H1 (cell line): Measurements from ENCODE around the gene RYR3. TPM values are rescaled to one million over a fixed set of nuclear protein-coding genes. Genes with fewer than 3 reads are reported as not detected.

Source experiments
- CTCF ChIA-PET: fragments of 300-600 bp; sonication (Branson Sonifier 250); formaldehyde crosslinking; loops from one replicate; lab custom pipeline; 2021; ENCODE audit not compliant: partially characterized antibody; lab: Charles Lee
- POLR2A ChIA-PET: fragments of 300-600 bp; sonication (Branson Sonifier 250); formaldehyde crosslinking; loops from one replicate; lab custom pipeline; 2021; ENCODE audit warnings: inconsistent platforms; ENCODE audit not compliant: partially characterized antibody; lab: Charles Lee
- DNase-seq, 2 experiments: peaks; one replicate each; pipeline versions ENCODE4 v3.0.0 to v3.0.0-alpha.2; 2010 to 2022; ENCODE audit warnings: low spot score in 2 of 2, low read depth in 1 of 2, mixed read lengths in 1 of 2
- FAIRE-seq: peaks from 2 replicates; lab custom pipeline; 2011; peaks lifted over from hg19 to GRCh38; lab: Jason Lieb, UNC
- H2AFZ ChIP-seq: 2 replicates; pipeline ENCODE4 v1.8.1; 2012; ENCODE audit warnings: low read length, inconsistent platforms
- H2AK5ac ChIP-seq: 2 replicates; pipeline ENCODE4 v1.6.1; 2013; ENCODE audit warnings: low read depth, low read length
- H2BK120ac ChIP-seq: replicated peaks from 2 replicates; pipeline ENCODE3; 2013; ENCODE audit warnings: low read depth, low read length, inconsistent platforms
- H2BK12ac ChIP-seq: 2 replicates; pipeline ENCODE4 v1.6.1; 2013; ENCODE audit warnings: low read depth, low read length
- H2BK15ac ChIP-seq: 2 replicates; pipeline ENCODE4 v1.6.1; 2013; ENCODE audit warnings: low read length
- H2BK20ac ChIP-seq: 2 replicates; pipeline ENCODE4 v1.6.1; 2013; ENCODE audit warnings: low read length
- H2BK5ac ChIP-seq: 2 replicates; pipeline ENCODE4 v1.6.1; 2013; ENCODE audit warnings: low read depth, low read length
- H3K14ac ChIP-seq: 2 replicates; pipeline ENCODE4 v1.6.1; 2013; ENCODE audit warnings: inconsistent platforms; ENCODE audit not compliant: insufficient read length
- H3K18ac ChIP-seq: 2 replicates; pipeline ENCODE4 v1.6.1; 2013; ENCODE audit warnings: low read length; ENCODE audit errors: extremely low read depth
- H3K23ac ChIP-seq: 2 replicates; pipeline ENCODE4 v1.6.1; 2013; ENCODE audit warnings: inconsistent platforms; ENCODE audit not compliant: insufficient read length
- H3K23me2 ChIP-seq: 2 replicates; pipeline ENCODE4 v1.6.1; 2013; ENCODE audit warnings: low read depth, low read length
- H3K27ac ChIP-seq: 2 replicates; pipeline ENCODE4 v1.6.1; 2011; ENCODE audit warnings: low read depth, low read length, inconsistent platforms
- H3K27me3 ChIP-seq, 4 experiments: replicated peaks in 1 of 4; 1 replicate in 1 of 4; 2 replicates in 3 of 4; pipeline versions ENCODE4 v1.6.1 to v1.8.1; 2011 to 2013; ENCODE audit warnings: low read length in 3 of 4, mild to moderate bottlenecking in 3 of 4, inconsistent platforms in 2 of 4, mixed read lengths in 2 of 4, moderate library complexity in 1 of 4; ENCODE audit not compliant: control insufficient read depth in 3 of 4, insufficient read depth in 3 of 4; ENCODE audit errors: extremely low read depth in 1 of 4
- H3K36me3 ChIP-seq, 4 experiments: 2 replicates each; pipeline versions ENCODE4 v1.6.1 to v1.8.1; 2011 to 2013; ENCODE audit warnings: mild to moderate bottlenecking in 4 of 4, low read length in 3 of 4, moderate library complexity in 2 of 4, control low read depth in 1 of 4, inconsistent platforms in 1 of 4; ENCODE audit not compliant: insufficient read depth in 4 of 4, control insufficient read depth in 2 of 4
- H3K4ac ChIP-seq: replicated peaks from 2 replicates; pipeline ENCODE3; 2013; ENCODE audit warnings: low read length, low read depth, mixed read lengths, inconsistent platforms; ENCODE audit not compliant: insufficient read length
- H3K4me1 ChIP-seq, 4 experiments: replicated peaks in 1 of 4; 1 replicate in 1 of 4; 2 replicates in 3 of 4; pipeline versions ENCODE4 v1.6.1 to v1.8.1; 2011 to 2013; ENCODE audit warnings: low read length in 3 of 4, inconsistent platforms in 2 of 4, mixed read lengths in 1 of 4; ENCODE audit not compliant: insufficient read depth in 4 of 4, control insufficient read depth in 3 of 4
- H3K4me2 ChIP-seq, 2 experiments: 2 replicates each; pipeline versions ENCODE4 v1.6.1 to v1.8.1; 2011 to 2013; ENCODE audit warnings: low read depth in 2 of 2, low read length in 2 of 2, control low read depth in 1 of 2, inconsistent platforms in 1 of 2, mild to moderate bottlenecking in 1 of 2; ENCODE audit not compliant: insufficient read depth in 1 of 2
- H3K4me3 ChIP-seq, 4 experiments: fragments of 200-600, 300-600 bp in 1 of 4; sonication (generic), shearing (Covaris generic), sonication (Bioruptor Twin) in 1 of 4; 2 replicates each; pipeline versions ENCODE4 v1.5.1 to v1.8.1; 2011 to 2016; ENCODE audit warnings: low read length in 4 of 4, low read depth in 3 of 4, control low read depth in 2 of 4, inconsistent platforms in 2 of 4, mild to moderate bottlenecking in 2 of 4, mixed read lengths in 1 of 4, moderate library complexity in 1 of 4; ENCODE audit not compliant: insufficient read depth in 2 of 4; ENCODE audit errors: extremely low read depth in 1 of 4
- H3K56ac ChIP-seq: replicated peaks from 2 replicates; pipeline ENCODE3; 2013; ENCODE audit warnings: low read depth, mild to moderate bottlenecking, mixed read lengths, low read length, inconsistent platforms; ENCODE audit not compliant: insufficient read length
- H3K79me1 ChIP-seq: 2 replicates; pipeline ENCODE4 v1.6.1; 2013; ENCODE audit warnings: low read depth, low read length, control low read depth
- H3K79me2 ChIP-seq, 2 experiments: 2 replicates each; pipeline versions ENCODE4 v1.6.1 to v1.8.1; 2012 to 2013; ENCODE audit warnings: low read length in 2 of 2, mild to moderate bottlenecking in 2 of 2, inconsistent platforms in 1 of 2; ENCODE audit not compliant: insufficient read depth in 2 of 2, control insufficient read depth in 1 of 2
- H3K9ac ChIP-seq, 4 experiments: replicated peaks in 1 of 4; 1 replicate in 1 of 4; 2 replicates in 3 of 4; pipeline versions ENCODE4 v1.6.1 to v1.8.1; 2011 to 2013; ENCODE audit warnings: low read depth in 3 of 4, low read length in 3 of 4, control low read depth in 2 of 4, mild to moderate bottlenecking in 2 of 4, moderate library complexity in 2 of 4, inconsistent platforms in 1 of 4; ENCODE audit errors: extremely low read depth in 1 of 4
- H3K9me3 ChIP-seq, 2 experiments: 2 replicates each; pipeline versions ENCODE4 v1.6.1 to v1.8.1; 2012 to 2013; ENCODE audit warnings: mild to moderate bottlenecking in 2 of 2, moderate library complexity in 2 of 2, control low read depth in 1 of 2, inconsistent platforms in 1 of 2, low read depth in 1 of 2, low read length in 1 of 2, mixed read lengths in 1 of 2; ENCODE audit not compliant: insufficient read depth in 2 of 2
- H4K20me1 ChIP-seq, 2 experiments: replicated peaks in 1 of 2; 2 replicates each; pipeline versions ENCODE3 to v1.8.1; 2011 to 2013; ENCODE audit warnings: inconsistent platforms in 2 of 2, low read length in 2 of 2, mild to moderate bottlenecking in 1 of 2; ENCODE audit not compliant: insufficient read depth in 2 of 2, control insufficient read depth in 1 of 2
- H4K5ac ChIP-seq: 2 replicates; pipeline ENCODE4 v1.6.1; 2013; ENCODE audit warnings: low read length, low read depth, mixed read lengths, inconsistent platforms; ENCODE audit not compliant: insufficient read length
- H4K8ac ChIP-seq: 2 replicates; pipeline ENCODE4 v1.8.0; 2013; ENCODE audit warnings: mild to moderate bottlenecking, moderate library complexity, low read length, inconsistent platforms; ENCODE audit not compliant: insufficient read depth; ENCODE audit errors: extremely low read depth
- H4K91ac ChIP-seq: replicated peaks from 2 replicates; pipeline ENCODE3; 2013; ENCODE audit warnings: low read length, mixed read lengths, inconsistent platforms; ENCODE audit not compliant: insufficient read length
- EGR1 ChIP-seq: IDR thresholded peaks from 2 replicates; pipeline ENCODE4 v1.6.1; 2011; ENCODE audit warnings: low read depth, low read length, borderline replicate concordance
- EP300 ChIP-seq, 2 experiments: IDR thresholded peaks; 1 replicate in 1 of 2; 2 replicates in 1 of 2; pipeline ENCODE4 v1.6.1; 2011 to 2012; ENCODE audit warnings: low read depth in 2 of 2, low read length in 2 of 2, mild to moderate bottlenecking in 2 of 2, borderline replicate concordance in 1 of 2, inconsistent platforms in 1 of 2, moderate library complexity in 1 of 2
- EZH2 ChIP-seq: fragments of 200-600 bp; sonication (generic); IDR thresholded peaks from 2 replicates; pipeline ENCODE4 v1.7.1; 2012; ENCODE audit warnings: low read depth, mild to moderate bottlenecking, moderate library complexity, low read length, inconsistent platforms; ENCODE audit not compliant: severe bottlenecking
- POLR2A ChIP-seq, 2 experiments: IDR thresholded peaks; 1 replicate in 1 of 2; 2 replicates in 1 of 2; pipeline ENCODE4 v1.6.1; 2011; ENCODE audit warnings: low read depth in 2 of 2, low read length in 2 of 2, mild to moderate bottlenecking in 2 of 2; ENCODE audit errors: control extremely low read depth in 1 of 2
- SP4 ChIP-seq: IDR thresholded peaks from 2 replicates; pipeline ENCODE4 v1.6.1; 2012; ENCODE audit warnings: low read length, inconsistent platforms
- SUZ12 ChIP-seq: fragments of 200-600 bp; sonication (generic); IDR thresholded peaks from 2 replicates; pipeline ENCODE4 v1.6.1; 2012; ENCODE audit warnings: mild to moderate bottlenecking, inconsistent platforms, low read length, moderate library complexity, mixed read lengths
- TEAD4 ChIP-seq: IDR thresholded peaks from 2 replicates; pipeline ENCODE4 v1.6.1; 2012; ENCODE audit warnings: low read depth, low read length, inconsistent platforms, mixed read lengths
- YY1 ChIP-seq: IDR thresholded peaks from 2 replicates; pipeline ENCODE4 v1.6.1; 2011; ENCODE audit warnings: low read depth, mild to moderate bottlenecking, low read length
- WGBS, 2 experiments: shearing (Covaris generic) in 1 of 2; methylation state at CpG; one replicate each; pipeline versions ENCODE4 v1.1.6 to v1.1.7; 2013 to 2015; ENCODE audit warnings: low lambda C conversion rate in 2 of 2, mixed read lengths in 2 of 2, inconsistent platforms in 1 of 2, low coverage in 1 of 2, missing lambda C conversion rate in 1 of 2; ENCODE audit not compliant: insufficient replicate concordance in 2 of 2, insufficient coverage in 1 of 2, insufficient read length in 1 of 2; ENCODE audit errors: extremely low coverage in 1 of 2, missing lambda C conversion rate in 1 of 2; 5-methylcytosine and 5-hydroxymethylcytosine counted together
- polyA plus RNA-seq, 7 experiments: library from polyadenylated mRNA; depleted of rRNA in 3 of 7; stranded (reverse) in 5 of 7; unstranded in 2 of 7; fragments of >200 nt in 5 of 7; fragments of 200-250 nt in 2 of 7; gene quantifications; 1 replicate in 5 of 7; 2 replicates in 1 of 7; 4 replicates in 1 of 7; pipeline versions ENCODE4 v1.2.1 to v1.2.3, GENCODE V29; 2011 to 2013; ENCODE audit warnings: missing spikeins in 2 of 7, mixed read lengths in 2 of 7
- total RNA-seq: library from RNA; stranded (reverse); fragmentation: NEBNext Ultra II Directional; extraction: Animal tissue kit (Norgen Biotek cat#: 25700); gene quantifications from 2 replicates; pipeline ENCODE4 v1.2.1, GENCODE V29; 2021
- TF ChIP-seq, protein P1 (sequence below), 3 experiments: IDR thresholded peaks; 1 replicate in 2 of 3; 2 replicates in 1 of 3; pipeline versions ENCODE4 v1.5.1 to v1.6.1; 2011; ENCODE audit warnings: low read length in 3 of 3, mild to moderate bottlenecking in 3 of 3, inconsistent platforms in 2 of 3, low read depth in 1 of 3, moderate library complexity in 1 of 3; ENCODE audit not compliant: insufficient read depth in 1 of 3; ENCODE audit errors: control extremely low read depth in 1 of 3
- TF ChIP-seq, protein P2 (sequence below): IDR thresholded peaks from 2 replicates; pipeline ENCODE4 v1.6.1; 2012; ENCODE audit warnings: inconsistent platforms
- TF ChIP-seq, protein P3 (sequence below): IDR thresholded peaks from 2 replicates; pipeline ENCODE4 v1.6.1; 2012; ENCODE audit warnings: inconsistent platforms

The RYR3 gene
- total and polyA plus RNA-seq, 2 of the 8 experiments (the other 6 are each of a cell fraction or from before 2014, with no cell fraction given) = 0.33 to 3.4 TPM

DNA sequence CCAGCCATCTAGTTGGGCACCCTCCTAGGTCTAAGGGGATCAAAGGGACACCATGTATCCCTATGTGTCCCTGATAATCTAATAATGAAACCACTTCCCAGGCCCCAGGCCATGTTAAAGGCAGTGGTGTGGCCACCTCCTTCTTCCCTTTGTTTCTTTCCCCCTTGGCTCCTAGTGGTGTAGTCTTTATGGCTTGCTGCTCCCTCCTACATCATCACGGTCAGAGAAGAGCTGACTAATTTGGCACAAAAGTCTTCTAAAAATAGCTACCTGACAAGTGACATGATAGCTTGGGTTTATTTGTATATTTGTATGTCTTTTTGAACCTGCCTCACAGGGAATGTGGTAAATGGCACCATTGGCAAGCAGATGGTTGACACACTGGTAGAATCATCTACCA, 526.5 kb downstream of the RYR3 start:
- H3K4me1 ChIP-seq = peaks cover 3 to 11% (median 9%) of the 10 kb centered on the region in 4 experiments; a peak in 6 of 7 replicates
- H3K4me2 ChIP-seq = no peak overlapping the region
- DNase-seq (no peak), FAIRE-seq (no peak)
- no peak overlapping the region for H4K91ac ChIP-seq
- H3K56ac ChIP-seq = no peak overlapping the region
- no peaks in the 10 kb centered on the region for H3K23me2 ChIP-seq
- no peaks in the 10 kb centered on the region for H3K79me2 ChIP-seq
- POLR2A ChIA-PET = interaction anchor here (1.1 kb wide), 1 partner anchor 12 kb away, joined by 3 read pairs; no protein-coding TSS in a partner anchor
- H2BK12ac ChIP-seq = no peak overlapping the region
- no peak overlapping the region for H2BK120ac ChIP-seq
- no peak overlapping the region for H3K14ac ChIP-seq
- H3K27ac ChIP-seq = no peak overlapping the region
- H2BK15ac ChIP-seq = no peak overlapping the region
- H3K9ac ChIP-seq = no peak overlapping the region
- no peaks in the 10 kb centered on the region for H4K20me1 ChIP-seq
- WGBS, 2 experiments = 100% methylated on average over 1 of the region's 1 CpG; no CpG with 5 or more reads in 1 of the 2 experiments
- H4K5ac ChIP-seq = no peak overlapping the region
- no peaks in the 10 kb centered on the region for H3K79me1 ChIP-seq
- CTCF ChIA-PET = no interaction called here
- peak overlapping the region; percentile 21; the same call in 1 of the 2 replicates for H2BK20ac ChIP-seq
- H3K23ac ChIP-seq = no peak overlapping the region
- no peak overlapping the region for H2AK5ac ChIP-seq
- no peaks in the 10 kb centered on the region for H3K27me3 ChIP-seq
- H4K8ac ChIP-seq = no peak overlapping the region
- H3K9me3 ChIP-seq = no peaks in the 10 kb centered on the region
- H2AFZ ChIP-seq = no peak overlapping the region
- no peak overlapping the region for H3K4me3 ChIP-seq
- H3K4ac ChIP-seq = no peak overlapping the region
- no peak overlapping the region for H2BK5ac ChIP-seq
- H3K36me3 ChIP-seq = no peaks in the 10 kb centered on the region
- no peak overlapping the region for H3K18ac ChIP-seq
- TF ChIP-seq SUZ12 = no peak
- TF ChIP-seq POLR2A (IDR thresholded peaks at IDR 0.05; ENCODE audit: control extremely low read depth in 1 of 2, low read depth in 2 of 2, low read length in 2 of 2) = no peak
- no peak for TF ChIP-seq EZH2
- TF ChIP-seq, protein P1, sequence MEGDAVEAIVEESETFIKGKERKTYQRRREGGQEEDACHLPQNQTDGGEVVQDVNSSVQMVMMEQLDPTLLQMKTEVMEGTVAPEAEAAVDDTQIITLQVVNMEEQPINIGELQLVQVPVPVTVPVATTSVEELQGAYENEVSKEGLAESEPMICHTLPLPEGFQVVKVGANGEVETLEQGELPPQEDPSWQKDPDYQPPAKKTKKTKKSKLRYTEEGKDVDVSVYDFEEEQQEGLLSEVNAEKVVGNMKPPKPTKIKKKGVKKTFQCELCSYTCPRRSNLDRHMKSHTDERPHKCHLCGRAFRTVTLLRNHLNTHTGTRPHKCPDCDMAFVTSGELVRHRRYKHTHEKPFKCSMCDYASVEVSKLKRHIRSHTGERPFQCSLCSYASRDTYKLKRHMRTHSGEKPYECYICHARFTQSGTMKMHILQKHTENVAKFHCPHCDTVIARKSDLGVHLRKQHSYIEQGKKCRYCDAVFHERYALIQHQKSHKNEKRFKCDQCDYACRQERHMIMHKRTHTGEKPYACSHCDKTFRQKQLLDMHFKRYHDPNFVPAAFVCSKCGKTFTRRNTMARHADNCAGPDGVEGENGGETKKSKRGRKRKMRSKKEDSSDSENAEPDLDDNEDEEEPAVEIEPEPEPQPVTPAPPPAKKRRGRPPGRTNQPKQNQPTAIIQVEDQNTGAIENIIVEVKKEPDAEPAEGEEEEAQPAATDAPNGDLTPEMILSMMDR (IDR thresholded peaks at IDR 0.05; ENCODE audit: control extremely low read depth in 1 of 3, insufficient read depth in 1 of 3, low read depth in 1 of 3, low read length in 3 of 3) = no peak
- TF ChIP-seq EGR1 = no peak
- no peak for TF ChIP-seq EP300 (IDR thresholded peaks at IDR 0.05; ENCODE audit: borderline replicate concordance in 1 of 2, low read depth in 2 of 2, low read length in 2 of 2)
- no peak for TF ChIP-seq SP4
- TF ChIP-seq, protein P2, sequence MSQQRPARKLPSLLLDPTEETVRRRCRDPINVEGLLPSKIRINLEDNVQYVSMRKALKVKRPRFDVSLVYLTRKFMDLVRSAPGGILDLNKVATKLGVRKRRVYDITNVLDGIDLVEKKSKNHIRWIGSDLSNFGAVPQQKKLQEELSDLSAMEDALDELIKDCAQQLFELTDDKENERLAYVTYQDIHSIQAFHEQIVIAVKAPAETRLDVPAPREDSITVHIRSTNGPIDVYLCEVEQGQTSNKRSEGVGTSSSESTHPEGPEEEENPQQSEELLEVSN = no peak
- no peak for TF ChIP-seq YY1
- no peak for TF ChIP-seq TEAD4
- TF ChIP-seq, protein P3, sequence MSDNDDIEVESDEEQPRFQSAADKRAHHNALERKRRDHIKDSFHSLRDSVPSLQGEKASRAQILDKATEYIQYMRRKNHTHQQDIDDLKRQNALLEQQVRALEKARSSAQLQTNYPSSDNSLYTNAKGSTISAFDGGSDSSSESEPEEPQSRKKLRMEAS = no peak
